Mucosa of stomach (tissue), 1 donor: ENCODE data around the gene CDK10.

Experiments used
- H3K27me3 ChIP-seq: one replicate; pipeline ENCODE4 v1.7.0; 2013; ENCODE audit warnings: mild to moderate bottlenecking, low read length; ENCODE audit not compliant: control insufficient read depth, insufficient read depth
- H3K36me3 ChIP-seq: one replicate; pipeline ENCODE4 v1.7.0; 2013; ENCODE audit warnings: low read length; ENCODE audit not compliant: control insufficient read depth, insufficient read depth
- H3K4me1 ChIP-seq: one replicate; pipeline ENCODE4 v1.7.0; 2013; ENCODE audit warnings: mild to moderate bottlenecking, low read length; ENCODE audit not compliant: control insufficient read depth, insufficient read depth
- H3K4me3 ChIP-seq: one replicate; pipeline ENCODE4 v1.7.0; 2013; ENCODE audit warnings: low read length
- H3K9ac ChIP-seq: one replicate; pipeline ENCODE4 v1.7.0; 2013; ENCODE audit warnings: mild to moderate bottlenecking, low read length, moderate library complexity
- H3K9me3 ChIP-seq: one replicate; pipeline ENCODE4 v1.7.0; 2013; ENCODE audit warnings: mild to moderate bottlenecking, low read length, moderate library complexity; ENCODE audit not compliant: control insufficient read depth
- donor health status: Pancreatic carcinoma.

Gene CDK10

DNA sequence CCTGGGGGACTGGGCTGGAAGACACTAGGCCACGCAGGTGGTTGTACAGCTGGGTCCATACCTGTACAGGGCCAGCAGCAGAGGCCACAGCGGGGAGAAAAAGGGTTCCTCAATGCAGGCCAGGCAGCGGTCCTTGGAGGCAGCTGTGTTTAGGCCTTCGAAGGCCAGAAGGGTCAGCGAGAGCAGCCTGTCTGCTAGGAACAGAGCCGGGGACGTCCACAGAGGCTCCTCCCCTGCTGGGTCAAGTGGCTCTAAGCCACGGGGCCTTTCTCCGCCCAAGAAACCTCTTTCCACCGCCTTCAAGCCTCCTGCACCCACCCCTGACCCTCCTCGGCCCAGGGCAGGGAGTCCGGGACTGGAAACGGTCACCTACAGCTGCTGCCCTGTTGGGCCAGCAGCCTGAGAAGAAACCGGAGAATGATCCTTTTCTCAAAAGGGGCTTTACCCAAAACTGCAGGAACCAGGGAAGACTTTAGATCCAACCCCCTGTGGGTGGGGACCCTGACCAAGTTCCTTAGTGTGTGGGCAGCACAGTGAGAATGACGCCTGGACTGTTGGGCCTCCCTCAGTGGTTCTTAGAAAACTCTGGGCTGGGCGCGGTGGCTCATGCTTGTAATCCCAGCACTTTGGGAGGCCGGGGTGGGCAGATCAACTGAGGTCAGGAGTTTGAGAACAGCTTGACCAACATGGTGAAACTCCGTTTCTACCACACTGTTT lies 23.4 kb downstream of the CDK10 start:
- Histone ChIP-seq H3K9ac (no peak overlapping the region), H3K4me1 (peaks cover 3% of the 10 kb centered on the region), H3K27me3 (no peaks in the 10 kb centered on the region), H3K36me3 (no peaks in the 10 kb centered on the region), H3K9me3 (no peaks in the 10 kb centered on the region), H3K4me3 (no peak overlapping the region)

- Histone ChIP-seq H3K4me3 (no peak overlapping the region), H3K4me1 (peaks cover 3% of the 10 kb centered on the region), H3K36me3 (no peaks in the 10 kb centered on the region), H3K9ac (no peak overlapping the region), H3K9me3 (no peaks in the 10 kb centered on the region), H3K27me3 (no peaks in the 10 kb centered on the region)
Measured at GRCh38 chr16:89710709-89711564, 24.4 kb downstream of the CDK10 start.

DNA sequence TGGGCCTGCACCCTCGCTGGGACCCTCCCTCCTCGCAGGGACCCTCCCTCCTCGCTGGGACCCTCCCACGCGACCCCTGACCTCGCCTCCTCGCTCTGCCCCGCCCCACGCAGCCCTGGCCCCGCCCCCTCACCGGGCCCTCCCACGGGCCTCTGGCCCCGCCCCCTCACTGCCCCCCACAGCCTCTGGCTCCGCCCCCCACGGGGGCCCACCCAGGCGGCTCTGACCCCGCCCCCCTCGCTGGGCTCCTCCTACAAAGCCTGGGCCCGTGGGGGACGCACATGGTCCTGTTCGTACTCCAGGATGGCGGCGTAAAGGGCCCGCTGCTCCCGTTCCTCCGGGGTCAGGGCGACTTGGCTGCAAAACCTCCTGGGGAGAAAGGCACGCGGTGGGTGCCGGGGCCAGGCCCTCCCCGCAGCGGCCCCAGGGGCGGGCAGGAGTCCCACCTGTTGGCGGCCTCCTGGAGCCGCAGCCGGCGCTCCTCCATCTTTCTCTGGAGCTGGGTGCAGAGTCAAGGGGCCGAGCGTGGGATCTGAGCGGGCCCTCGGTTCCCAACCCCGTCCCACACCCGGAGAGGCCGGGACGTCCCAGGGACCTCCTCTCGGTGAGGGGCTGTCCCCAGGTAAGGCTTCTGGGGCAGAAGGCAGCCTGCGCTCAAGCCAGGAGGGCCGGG lies 25.2 kb downstream of the CDK10 start:
- Histone ChIP-seq H3K4me3 (no peak overlapping the region), H3K4me1 (peaks cover 3% of the 10 kb centered on the region), H3K9me3 (no peaks in the 10 kb centered on the region), H3K9ac (peak overlapping the region; percentile 28), H3K36me3 (no peaks in the 10 kb centered on the region), H3K27me3 (no peaks in the 10 kb centered on the region)

DNA sequence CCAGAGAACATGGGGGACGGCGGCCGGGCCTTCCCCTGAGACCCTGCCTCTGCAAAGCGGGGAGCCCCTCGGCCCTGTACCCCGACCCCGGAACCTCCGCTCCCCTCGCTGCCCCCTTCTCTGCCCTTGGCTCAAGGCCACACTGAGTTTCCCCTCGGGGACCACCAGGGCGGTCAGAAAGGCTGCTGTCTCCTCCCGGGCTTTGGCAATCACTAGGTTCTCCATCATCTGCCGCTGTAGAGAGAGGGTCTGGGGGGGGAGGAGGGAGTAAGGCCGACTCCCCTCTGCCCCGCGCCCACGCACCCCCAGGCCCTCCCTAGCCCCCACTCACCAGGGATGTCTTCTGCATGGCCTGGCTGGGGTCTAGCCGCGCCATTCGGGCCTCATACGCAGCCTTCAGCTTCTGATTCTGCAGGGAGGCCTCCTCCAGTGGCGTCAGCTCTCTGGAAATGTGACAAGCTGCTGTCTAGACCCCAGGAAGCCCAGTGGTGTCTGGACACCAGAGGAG lies 25.8 kb downstream of the CDK10 start:
- no peaks in the 10 kb centered on the region for H3K27me3 ChIP-seq
- no peaks in the 10 kb centered on the region for H3K36me3 ChIP-seq
- H3K9me3 ChIP-seq = no peaks in the 10 kb centered on the region
- peaks cover 3% of the 10 kb centered on the region for H3K4me1 ChIP-seq
- no peak overlapping the region for H3K4me3 ChIP-seq
- H3K9ac ChIP-seq = peak overlapping the region; percentile 28

DNA sequence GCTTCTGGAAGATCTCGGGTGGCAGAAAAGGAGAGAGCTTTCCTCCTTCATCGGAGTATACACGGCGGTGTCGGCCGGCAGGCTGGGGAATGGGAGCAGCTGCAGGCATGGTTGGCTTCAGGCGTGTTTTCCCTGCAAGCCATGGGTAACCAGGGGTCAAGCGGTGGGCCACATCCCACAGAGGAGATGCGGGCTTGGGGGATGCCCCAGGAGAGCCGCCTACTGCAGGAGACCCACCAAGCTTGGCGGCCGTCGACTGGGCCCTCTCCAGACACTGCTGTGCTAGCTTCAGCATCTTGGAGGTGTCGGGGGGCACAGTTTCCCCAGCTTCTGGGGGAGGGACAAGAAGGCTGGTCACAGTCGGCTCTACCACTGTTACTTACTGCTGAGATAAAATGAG lies 30.0 kb downstream of the CDK10 start:
- Histone ChIP-seq H3K27me3 (no peaks in the 10 kb centered on the region), H3K36me3 (no peaks in the 10 kb centered on the region), H3K9me3 (no peaks in the 10 kb centered on the region), H3K9ac (no peak overlapping the region), H3K4me1 (peaks cover 11% of the 10 kb centered on the region), H3K4me3 (no peak overlapping the region)

- no peaks in the 10 kb centered on the region for H3K27me3 ChIP-seq
- H3K9me3 ChIP-seq = no peaks in the 10 kb centered on the region
- no peak overlapping the region for H3K9ac ChIP-seq
- peaks cover 11% of the 10 kb centered on the region for H3K4me1 ChIP-seq
- H3K36me3 ChIP-seq = no peaks in the 10 kb centered on the region
- H3K4me3 ChIP-seq = no peak overlapping the region
Measured at GRCh38 chr16:89716916-89717687, 30.6 kb downstream of the CDK10 start.

GRCh38 chr16:89717688-89718505 lies 31.4 kb downstream of the CDK10 start:
- Histone ChIP-seq H3K9ac (no peak overlapping the region), H3K4me3 (no peak overlapping the region), H3K9me3 (no peaks in the 10 kb centered on the region), H3K4me1 (peaks cover 19% of the 10 kb centered on the region), H3K27me3 (no peaks in the 10 kb centered on the region), H3K36me3 (peaks cover 1% of the 10 kb centered on the region)

DNA sequence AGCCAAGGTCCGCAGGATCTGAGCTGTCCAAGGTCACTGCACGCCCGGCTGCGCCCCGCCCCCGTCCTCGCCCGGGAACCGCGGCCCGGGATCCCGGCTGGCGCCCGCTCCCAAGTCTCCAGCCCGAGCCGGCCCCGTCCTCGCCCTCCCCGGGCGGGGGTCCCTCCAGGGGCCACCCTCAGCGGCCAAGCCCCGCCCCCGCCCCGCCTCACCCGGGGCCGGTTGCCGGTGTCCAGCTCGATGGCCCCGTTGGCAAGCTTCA lies 34.0 kb downstream of the CDK10 start:
- H3K4me1 ChIP-seq = peaks cover 32% of the 10 kb centered on the region
- no peaks in the 10 kb centered on the region for H3K9me3 ChIP-seq
- H3K36me3 ChIP-seq = peaks cover 14% of the 10 kb centered on the region
- peak overlapping the region; percentile 75 for H3K9ac ChIP-seq
- no peaks in the 10 kb centered on the region for H3K27me3 ChIP-seq
- H3K4me3 ChIP-seq = peak overlapping the region; percentile 31

GRCh38 chr16:89720813-89721545 lies 34.5 kb downstream of the CDK10 start, which contains the start of the genes VPS9D1 and ZNF276:
VPS9D1 (minus strand) TSS chr16:89720898; CDS start chr16:89720861, 37 bp downstream.
ZNF276 (plus strand) TSS chr16:89721537; CDS start chr16:89721641, 104 bp downstream.
- Histone ChIP-seq H3K9ac (peak within 1 kb of the TSS; percentile 75), H3K36me3 (peaks cover 14% of the 10 kb centered on the region), H3K4me1 (peaks cover 32% of the 10 kb centered on the region)

DNA sequence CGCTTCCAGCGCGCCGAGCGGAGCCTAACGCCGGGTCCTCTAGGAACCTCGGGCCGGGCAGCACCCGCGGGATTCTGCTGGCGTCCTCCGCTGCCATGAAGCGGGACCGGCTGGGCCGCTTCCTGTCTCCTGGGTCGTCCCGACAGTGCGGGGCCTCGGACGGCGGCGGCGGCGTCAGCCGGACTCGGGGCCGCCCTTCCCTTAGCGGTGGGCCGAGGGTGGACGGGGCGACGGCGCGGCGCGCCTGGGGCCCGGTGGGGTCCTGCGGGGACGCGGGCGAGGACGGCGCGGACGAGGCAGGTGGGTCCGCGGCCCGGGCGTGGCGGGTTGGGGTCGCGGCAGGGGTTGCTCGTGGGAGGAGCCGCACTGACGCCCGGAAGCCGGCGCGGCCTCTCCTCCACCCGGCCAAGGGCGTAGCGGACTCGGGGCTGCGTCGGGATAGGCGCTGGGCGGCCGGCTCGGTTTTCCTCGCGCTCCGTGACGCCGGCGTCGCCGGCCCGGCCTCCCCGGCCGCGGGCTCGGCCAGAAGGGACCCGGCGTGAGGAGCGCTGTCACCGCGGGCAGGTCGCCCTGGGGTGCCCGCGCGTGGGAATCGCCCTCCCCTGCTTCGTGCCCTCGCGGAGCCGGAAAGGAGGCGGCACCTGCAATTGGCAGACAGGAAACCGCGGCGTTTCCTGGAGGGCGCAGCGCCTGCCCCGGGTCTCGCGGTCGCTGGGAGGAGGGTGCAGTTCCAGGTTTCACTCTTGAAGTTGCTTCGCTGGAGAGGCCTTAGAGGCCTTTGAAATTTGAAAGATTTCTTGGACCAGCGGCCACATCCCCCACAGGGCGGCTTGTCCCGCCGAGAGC lies 35.3 kb downstream of the CDK10 start:
- H3K9ac ChIP-seq = peak overlapping the region; percentile 75
- no peaks in the 10 kb centered on the region for H3K27me3 ChIP-seq
- H3K4me3 ChIP-seq = peak overlapping the region; percentile 46
- no peaks in the 10 kb centered on the region for H3K9me3 ChIP-seq
- H3K4me1 ChIP-seq = peaks cover 32% of the 10 kb centered on the region
- peaks cover 14% of the 10 kb centered on the region for H3K36me3 ChIP-seq

More at GRCh38 chr16:89720813-89721545, 34.5 kb downstream of the CDK10 start, which contains the start of the genes VPS9D1 and ZNF276:
- peak within 1 kb of the TSS; percentile 46 for H3K4me3 ChIP-seq
- no peaks in the 10 kb centered on the region for H3K9me3 ChIP-seq
- H3K27me3 ChIP-seq = no peaks in the 10 kb centered on the region
